Measurements from ENCODE around the gene JAZF1. TPM values are rescaled to one million over a fixed set of nuclear protein-coding genes. Genes with fewer than 3 reads are reported as not detected.

JAZF1 gene
- total RNA-seq, 1 experiment from 2014 or later: 3.4 TPM

DNA sequence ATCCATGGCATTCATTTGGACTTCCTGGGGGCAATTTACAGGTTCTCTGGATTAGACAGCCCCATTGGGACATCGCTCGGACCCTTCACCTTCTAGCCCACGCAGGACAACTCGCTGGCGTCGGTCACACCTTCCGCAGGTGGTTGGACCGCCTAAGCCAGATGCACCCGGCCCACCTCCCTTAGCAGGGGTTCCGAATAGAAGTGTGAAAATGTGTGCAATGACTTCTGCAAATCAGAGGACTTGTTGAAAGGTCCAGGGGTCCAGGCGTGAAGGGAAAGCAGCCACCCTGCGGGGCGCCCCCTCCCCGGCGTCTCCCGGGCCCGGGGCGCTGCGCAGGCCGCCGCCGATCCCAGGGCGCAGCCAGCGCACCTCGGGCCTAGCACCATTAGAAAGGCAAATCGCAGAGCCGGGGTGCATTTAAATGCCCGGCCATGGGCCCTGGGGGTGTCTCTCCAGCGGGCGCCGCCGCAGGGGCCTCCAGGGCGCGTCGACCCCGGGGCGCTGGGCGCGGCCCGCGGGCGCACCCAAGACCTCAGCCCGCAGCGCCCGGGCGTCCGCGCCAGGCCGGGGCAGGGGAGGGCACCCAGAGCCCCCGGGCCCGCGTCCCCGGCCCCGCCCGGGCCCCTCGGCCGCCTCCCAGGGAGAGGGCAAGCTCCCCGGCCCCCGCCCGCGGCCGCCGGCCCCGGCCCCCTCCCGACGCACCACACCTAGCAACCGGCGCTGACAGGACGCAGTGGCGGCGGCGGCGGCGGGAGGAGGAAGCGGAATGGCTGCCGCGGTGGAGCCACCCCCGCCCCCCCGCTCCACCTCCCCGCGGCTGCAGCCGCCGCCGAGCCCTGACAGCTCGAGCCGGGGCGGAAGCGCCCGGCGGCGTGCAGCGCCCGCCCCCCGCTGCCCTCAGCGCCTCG lies 1.2 kb downstream of the JAZF1 start:
- Histone ChIP-seq H3K36me3 (ENCODE audit: control insufficient read depth in 1 of 2, insufficient read depth in 2 of 2, low read length in 2 of 2) (no peaks in the 10 kb centered on the region), H3K4me1 (ENCODE audit: control insufficient read depth in 1 of 2, insufficient read depth in 2 of 2, low read length in 2 of 2) (peaks cover 4 to 14% of the 10 kb centered on the region in 2 experiments; a peak in 3 of 4 replicates), H3K4me3 (replicated peaks in 1 of 2; ENCODE audit: low read depth in 1 of 2, low read length in 2 of 2) (peak overlapping the region; percentile 51 to 59), H3K4me2 (ENCODE audit: low read length) (peak overlapping the region; percentile 76), H3K9me3 (ENCODE audit: control insufficient read depth in 1 of 2, insufficient read depth in 1 of 2, low read depth in 1 of 2, low read length in 2 of 2) (no peaks in the 10 kb centered on the region), H2AFZ (ENCODE audit: low read depth, low read length, poor library complexity, severe bottlenecking) (no peak overlapping the region), H3K27ac (ENCODE audit: low read depth, low read length) (no peak overlapping the region; the same call in 1 of the 2 replicates), H3K9ac (ENCODE audit: low read length) (no peak overlapping the region), H3K9me2 (ENCODE audit: insufficient read depth) (no peaks in the 10 kb centered on the region), H3K79me2 (ENCODE audit: insufficient read depth, low read length) (no peaks in the 10 kb centered on the region), H4K20me1 (ENCODE audit: insufficient read depth) (no peaks in the 10 kb centered on the region), H3K27me3 (ENCODE audit: insufficient read depth, low read length) (no peaks in the 10 kb centered on the region)
- POLR2A ChIA-PET: no interaction called here
- peak; percentile 72 for ATAC-seq
- intact Hi-C loops (cut with micrococcal nuclease): no loop called here
- RAD21 ChIA-PET (ENCODE audit: low non-redundant PET in 1 of 2, low total read pairs in 2 of 2, uncharacterized antibody in 2 of 2, unreplicated experiment in 2 of 2): interaction anchor here in 1 of 2 experiments (0.6 kb wide), 1 partner anchor 983 kb away, joined by 3 read pairs; no protein-coding TSS in a partner anchor
- CTCF ChIA-PET: no interaction called here
- no peak for TF ChIP-seq EZH2 (IDR thresholded peaks at IDR 0.05)
- TF ChIP-seq ZFX (IDR thresholded peaks at IDR 0.05): peak; percentile 68; the same call in 1 of the 2 replicates
- TF ChIP-seq, protein P1, sequence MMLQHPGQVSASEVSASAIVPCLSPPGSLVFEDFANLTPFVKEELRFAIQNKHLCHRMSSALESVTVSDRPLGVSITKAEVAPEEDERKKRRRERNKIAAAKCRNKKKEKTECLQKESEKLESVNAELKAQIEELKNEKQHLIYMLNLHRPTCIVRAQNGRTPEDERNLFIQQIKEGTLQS (IDR thresholded peaks at IDR 0.05): no peak
- TF ChIP-seq SRF (IDR thresholded peaks at IDR 0.05; ENCODE audit: low read depth): no peak
- peak; percentile 43 for TF ChIP-seq YY1 (IDR thresholded peaks at IDR 0.05; ENCODE audit: extremely low read depth, insufficient replicate concordance, low read depth, low read length)
- BruUV-seq (replicated peaks): no TSS peak
- DNase-seq (ENCODE audit: low read depth, low spot score): no peak

- Histone ChIP-seq H3K27me3 (ENCODE audit: insufficient read depth, low read length) (no peaks in the 10 kb centered on the region), H3K27ac (ENCODE audit: low read depth, low read length) (no peak overlapping the region), H3K9ac (ENCODE audit: low read length) (no peak overlapping the region), H3K79me2 (ENCODE audit: insufficient read depth, low read length) (no peaks in the 10 kb centered on the region), H3K9me3 (ENCODE audit: control insufficient read depth in 1 of 2, insufficient read depth in 1 of 2, low read depth in 1 of 2, low read length in 2 of 2) (no peaks in the 10 kb centered on the region), H3K36me3 (ENCODE audit: control insufficient read depth in 1 of 2, insufficient read depth in 2 of 2, low read length in 2 of 2) (no peaks in the 10 kb centered on the region), H3K4me1 (ENCODE audit: control insufficient read depth in 1 of 2, insufficient read depth in 2 of 2, low read length in 2 of 2) (peaks cover 4 to 14% of the 10 kb centered on the region in 2 experiments; a peak in 3 of 4 replicates), H3K9me2 (ENCODE audit: insufficient read depth) (no peaks in the 10 kb centered on the region), H3K4me3 (replicated peaks in 1 of 2; ENCODE audit: low read depth in 1 of 2, low read length in 2 of 2) (no peak overlapping the region; a peak in 1 of 4 replicates), H2AFZ (ENCODE audit: low read depth, low read length, poor library complexity, severe bottlenecking) (no peak overlapping the region), H4K20me1 (ENCODE audit: insufficient read depth) (no peaks in the 10 kb centered on the region), H3K4me2 (ENCODE audit: low read length) (peak overlapping the region; percentile 76)
- no TSS peak for BruUV-seq (replicated peaks)
- ChIA-PET CTCF (no interaction called here), RAD21 (ENCODE audit: low non-redundant PET in 1 of 2, low total read pairs in 2 of 2, uncharacterized antibody in 2 of 2, unreplicated experiment in 2 of 2) (no interaction called here), POLR2A (no interaction called here)
- no peak for DNase-seq (ENCODE audit: low read depth, low spot score)
- TF ChIP-seq FOSL1 (IDR thresholded peaks at IDR 0.05; ENCODE audit: low read depth): no peak
- no peak for TF ChIP-seq POLR2AphosphoS5 (IDR thresholded peaks at IDR 0.05; ENCODE audit: low read depth, low read length)
- TF ChIP-seq ZFX (IDR thresholded peaks at IDR 0.05): no peak
- no peak for TF ChIP-seq YY1 (IDR thresholded peaks at IDR 0.05; ENCODE audit: extremely low read depth, insufficient replicate concordance, low read depth, low read length)
- TF ChIP-seq MAX (IDR thresholded peaks at IDR 0.05): no peak
- intact Hi-C loops (cut with micrococcal nuclease): no loop called here
- ATAC-seq: no peak
Measured at GRCh38 chr7:28178599-28178998, 2.0 kb downstream of the JAZF1 start.
